ENCODE results near the gene PAIP2B. TPM values are rescaled to one million over a fixed set of nuclear protein-coding genes. Genes with fewer than 3 reads are reported as not detected.

Gene PAIP2B
- total RNA-seq, 1 donor from 2014 or later: 2.9 TPM

DNA sequence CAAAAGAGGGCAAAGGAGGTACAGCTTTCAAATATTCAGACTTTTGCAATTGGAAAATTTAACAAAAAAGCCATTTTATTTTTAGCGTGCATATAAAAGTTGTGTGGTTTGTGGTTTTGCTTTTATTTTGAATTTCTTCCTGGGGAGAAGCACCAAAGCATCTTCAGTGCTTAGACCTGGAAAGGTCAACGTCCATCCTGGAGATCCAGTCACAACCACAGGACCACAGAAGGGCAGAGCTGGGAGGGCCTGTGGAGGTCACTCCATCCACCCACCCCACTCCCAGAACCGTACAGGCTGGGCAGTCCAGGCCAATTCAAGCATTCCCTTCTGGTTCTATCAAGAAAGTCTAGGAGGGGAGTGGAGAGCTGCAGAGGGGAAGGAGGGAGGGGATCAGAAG lies 52.7 kb downstream of the PAIP2B start:
- Mint-ChIP-seq H3K27ac (ENCODE audit: unreplicated experiment) (no peak overlapping the region), H3K4me1 (ENCODE audit: unreplicated experiment) (no peaks in the 10 kb centered on the region), H3K9me3 (ENCODE audit: unreplicated experiment) (no peaks in the 10 kb centered on the region), H3K36me3 (ENCODE audit: low read depth, unreplicated experiment) (no peaks in the 10 kb centered on the region), H3K27me3 (ENCODE audit: unreplicated experiment) (peaks cover 8% of the 10 kb centered on the region), H3K4me3 (ENCODE audit: unreplicated experiment) (no peak overlapping the region)
- TF ChIP-seq, protein P1, sequence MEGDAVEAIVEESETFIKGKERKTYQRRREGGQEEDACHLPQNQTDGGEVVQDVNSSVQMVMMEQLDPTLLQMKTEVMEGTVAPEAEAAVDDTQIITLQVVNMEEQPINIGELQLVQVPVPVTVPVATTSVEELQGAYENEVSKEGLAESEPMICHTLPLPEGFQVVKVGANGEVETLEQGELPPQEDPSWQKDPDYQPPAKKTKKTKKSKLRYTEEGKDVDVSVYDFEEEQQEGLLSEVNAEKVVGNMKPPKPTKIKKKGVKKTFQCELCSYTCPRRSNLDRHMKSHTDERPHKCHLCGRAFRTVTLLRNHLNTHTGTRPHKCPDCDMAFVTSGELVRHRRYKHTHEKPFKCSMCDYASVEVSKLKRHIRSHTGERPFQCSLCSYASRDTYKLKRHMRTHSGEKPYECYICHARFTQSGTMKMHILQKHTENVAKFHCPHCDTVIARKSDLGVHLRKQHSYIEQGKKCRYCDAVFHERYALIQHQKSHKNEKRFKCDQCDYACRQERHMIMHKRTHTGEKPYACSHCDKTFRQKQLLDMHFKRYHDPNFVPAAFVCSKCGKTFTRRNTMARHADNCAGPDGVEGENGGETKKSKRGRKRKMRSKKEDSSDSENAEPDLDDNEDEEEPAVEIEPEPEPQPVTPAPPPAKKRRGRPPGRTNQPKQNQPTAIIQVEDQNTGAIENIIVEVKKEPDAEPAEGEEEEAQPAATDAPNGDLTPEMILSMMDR (IDR thresholded peaks at IDR 0.05; ENCODE audit: unreplicated experiment): no peak
- DNase-seq (ENCODE audit: low spot score): no peak

DNA sequence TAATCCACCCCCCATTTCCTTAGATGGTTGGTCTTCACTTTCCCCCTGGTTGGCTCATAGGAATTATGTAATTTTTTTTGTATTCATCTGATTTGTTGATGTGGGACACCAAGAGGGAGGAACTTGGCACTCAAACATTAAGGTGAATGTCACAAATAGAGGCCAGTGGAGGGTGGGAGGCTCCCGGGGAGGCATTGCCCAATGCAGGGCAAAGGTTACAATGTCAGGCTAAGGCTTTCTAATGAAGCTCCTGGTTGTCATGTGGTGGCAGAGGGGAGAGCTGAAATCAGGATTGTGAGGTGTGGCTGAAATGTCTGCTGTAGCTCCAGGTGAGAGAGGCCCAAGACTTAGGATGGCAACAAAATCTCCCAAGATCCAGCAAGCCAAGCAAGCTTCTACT lies 53.8 kb downstream of the PAIP2B start:
- TF ChIP-seq, protein P1 (IDR thresholded peaks at IDR 0.05; ENCODE audit: unreplicated experiment): no peak
- Mint-ChIP-seq H3K9me3 (ENCODE audit: unreplicated experiment) (no peaks in the 10 kb centered on the region), H3K4me1 (ENCODE audit: unreplicated experiment) (peaks cover 2% of the 10 kb centered on the region), H3K27ac (ENCODE audit: unreplicated experiment) (no peak overlapping the region), H3K4me3 (ENCODE audit: unreplicated experiment) (no peak overlapping the region), H3K36me3 (ENCODE audit: low read depth, unreplicated experiment) (no peaks in the 10 kb centered on the region), H3K27me3 (ENCODE audit: unreplicated experiment) (peaks cover 8% of the 10 kb centered on the region)
- no peak for DNase-seq (ENCODE audit: low spot score)

DNA sequence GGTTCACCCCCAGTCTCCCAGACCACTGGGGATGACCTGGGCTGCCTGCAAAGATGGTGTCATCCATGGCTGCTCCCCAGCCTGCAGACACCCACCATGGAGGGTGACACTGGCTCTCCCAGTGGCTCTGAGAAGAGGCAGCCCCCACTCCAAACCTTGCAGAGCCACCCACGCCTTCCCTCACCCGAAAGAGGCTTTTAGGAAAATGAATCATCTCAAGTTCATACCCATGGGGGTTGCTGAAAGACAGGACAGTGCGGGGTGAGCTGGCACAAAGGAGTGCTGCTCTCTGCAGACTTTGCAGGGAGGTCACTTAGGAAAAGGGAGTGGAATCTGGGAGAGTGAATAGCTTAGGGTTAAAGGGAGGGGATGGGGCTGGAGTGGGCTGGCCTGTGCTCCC lies 60.1 kb downstream of the PAIP2B start:
- Mint-ChIP-seq H3K4me1 (ENCODE audit: unreplicated experiment) (peaks cover 2% of the 10 kb centered on the region), H3K27ac (ENCODE audit: unreplicated experiment) (no peak overlapping the region), H3K4me3 (ENCODE audit: unreplicated experiment) (no peak overlapping the region), H3K27me3 (ENCODE audit: unreplicated experiment) (no peaks in the 10 kb centered on the region), H3K36me3 (ENCODE audit: low read depth, unreplicated experiment) (no peaks in the 10 kb centered on the region), H3K9me3 (ENCODE audit: unreplicated experiment) (no peaks in the 10 kb centered on the region)
- no peak for DNase-seq (ENCODE audit: low spot score)
- TF ChIP-seq, protein P1 (IDR thresholded peaks at IDR 0.05; ENCODE audit: unreplicated experiment): no peak

DNA sequence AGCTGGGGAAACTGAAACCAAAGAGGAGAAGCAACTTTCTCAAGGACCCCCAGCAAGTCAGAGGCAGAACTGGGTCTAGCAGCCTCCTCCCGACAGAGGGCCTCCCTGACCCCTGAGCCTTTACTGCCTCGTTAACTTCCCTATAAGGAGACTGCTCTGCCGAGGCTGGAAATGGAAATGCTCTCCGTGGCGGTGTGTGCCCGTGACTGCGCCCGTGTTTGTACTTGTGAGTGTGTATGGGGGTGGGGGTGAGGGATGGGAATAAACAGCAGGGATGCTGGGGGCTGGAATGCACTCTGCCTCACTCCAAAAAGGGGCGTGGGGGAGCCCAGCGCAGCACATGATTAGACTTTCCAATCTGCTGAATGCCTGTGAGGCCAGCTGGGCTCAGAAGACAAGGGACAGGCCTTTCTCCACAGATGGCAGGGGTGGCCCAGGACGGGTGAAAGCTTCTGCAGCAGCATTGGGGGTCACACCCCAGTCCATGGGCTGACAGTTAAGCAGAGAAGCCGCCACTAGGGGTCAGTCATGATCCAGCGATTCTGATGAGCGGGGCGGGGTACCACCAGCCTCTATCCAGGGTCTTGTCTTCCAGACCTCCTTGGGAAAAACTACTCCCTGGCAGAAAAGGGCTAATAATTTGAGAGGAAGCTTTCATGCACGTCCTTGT lies 69.6 kb downstream of the PAIP2B start:
- Mint-ChIP-seq H3K27me3 (ENCODE audit: unreplicated experiment) (peaks cover 6% of the 10 kb centered on the region), H3K27ac (ENCODE audit: unreplicated experiment) (no peak overlapping the region), H3K36me3 (ENCODE audit: low read depth, unreplicated experiment) (no peaks in the 10 kb centered on the region), H3K4me1 (ENCODE audit: unreplicated experiment) (peaks cover 3% of the 10 kb centered on the region), H3K4me3 (ENCODE audit: unreplicated experiment) (no peak overlapping the region), H3K9me3 (ENCODE audit: unreplicated experiment) (no peaks in the 10 kb centered on the region)
- TF ChIP-seq, protein P1 (IDR thresholded peaks at IDR 0.05; ENCODE audit: unreplicated experiment): peak; percentile 68
- DNase-seq (ENCODE audit: low spot score): peak; percentile 82

DNA sequence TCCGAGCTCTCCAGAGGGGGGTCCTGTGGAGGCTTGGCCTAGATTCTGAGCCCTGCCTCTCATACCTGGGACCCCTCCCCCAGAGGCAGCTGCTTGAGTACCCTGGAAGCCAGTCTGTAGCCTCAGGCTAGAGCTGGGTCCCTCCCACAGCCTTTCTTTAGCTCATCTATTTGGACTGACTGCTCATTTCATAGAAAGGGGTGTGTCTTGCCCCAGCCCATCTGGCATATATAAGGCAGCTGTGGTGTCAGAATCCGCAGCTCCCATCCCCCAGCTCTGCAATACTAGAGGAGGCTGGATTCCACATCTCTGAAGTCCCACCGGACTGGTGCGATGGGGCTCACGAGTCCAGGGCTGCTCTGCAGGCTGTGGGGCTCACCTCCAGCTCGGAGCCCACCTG lies 70.3 kb downstream of the PAIP2B start:
- peaks cover 3% of the 10 kb centered on the region for H3K4me1 Mint-ChIP-seq (ENCODE audit: unreplicated experiment)
- DNase-seq (ENCODE audit: low spot score): no peak
- H3K27me3 Mint-ChIP-seq (ENCODE audit: unreplicated experiment): peaks cover 8% of the 10 kb centered on the region
- H3K36me3 Mint-ChIP-seq (ENCODE audit: low read depth, unreplicated experiment): no peaks in the 10 kb centered on the region
- H3K4me3 Mint-ChIP-seq (ENCODE audit: unreplicated experiment): no peak overlapping the region
- H3K9me3 Mint-ChIP-seq (ENCODE audit: unreplicated experiment): no peaks in the 10 kb centered on the region
- TF ChIP-seq, protein P1 (IDR thresholded peaks at IDR 0.05; ENCODE audit: unreplicated experiment): no peak
- no peak overlapping the region for H3K27ac Mint-ChIP-seq (ENCODE audit: unreplicated experiment)
